Suprapubic skin (tissue), 4 donors: ENCODE data around the gene DDX10.

Experiments used
- EP300 ChIP-seq: sonication (generic); formaldehyde crosslinking; IDR thresholded peaks from one replicate; pipeline ENCODE4 v1.6.1; 2017; ENCODE audit warnings: antibody characterized with exemption
- POLR2AphosphoS5 ChIP-seq, 3 donors: sonication (generic); formaldehyde crosslinking; IDR thresholded peaks; one replicate each; pipeline ENCODE4 v1.6.1; 2017; ENCODE audit warnings: antibody characterized with exemption in 3 of 3
- TF ChIP-seq, protein P1 (sequence below), 2 donors: fragments of 200-600 bp in 1 of 2; fragments of 450-650 bp in 1 of 2; sonication (generic) in 1 of 2; IDR thresholded peaks; one replicate each; pipeline ENCODE4 v1.5.1; 2016 to 2019; ENCODE audit warnings: antibody characterized with exemption in 2 of 2, mild to moderate bottlenecking in 1 of 2, moderate library complexity in 1 of 2

DNA sequence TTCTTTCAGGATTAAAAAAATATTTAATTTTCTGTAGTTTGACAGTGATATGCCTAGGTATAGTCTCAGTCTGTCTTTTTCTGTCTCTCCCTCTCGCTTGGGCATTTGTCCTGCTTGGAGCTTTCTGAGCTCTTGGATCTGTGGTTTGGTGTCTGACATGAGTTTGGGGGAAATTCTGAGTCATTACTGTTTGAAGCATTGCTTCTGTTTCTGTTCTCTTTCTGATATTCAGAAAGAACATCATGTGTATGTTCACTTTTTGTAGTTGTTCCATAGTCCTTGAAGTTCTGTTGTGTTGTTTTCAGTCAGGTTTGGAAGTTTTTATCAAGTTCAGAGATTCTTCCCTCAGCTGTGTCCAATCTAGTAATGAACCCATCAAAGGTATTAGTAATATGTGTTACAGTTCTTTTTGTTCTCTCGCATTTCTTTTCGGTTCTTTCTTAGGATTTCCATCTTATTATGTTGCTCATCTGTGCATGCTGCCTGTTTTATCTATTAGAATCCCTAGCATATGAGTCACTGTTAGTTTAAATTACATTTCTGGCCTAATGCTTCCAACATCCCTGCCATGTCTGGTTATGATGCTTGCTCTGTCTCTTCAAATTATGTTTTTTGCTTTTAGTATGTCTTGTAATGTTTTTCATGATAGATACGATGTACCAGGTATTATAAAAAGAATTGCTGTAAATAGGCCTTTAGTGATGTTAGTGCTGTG lies 48.4 kb downstream of the DDX10 start:
- TF ChIP-seq, protein P1, sequence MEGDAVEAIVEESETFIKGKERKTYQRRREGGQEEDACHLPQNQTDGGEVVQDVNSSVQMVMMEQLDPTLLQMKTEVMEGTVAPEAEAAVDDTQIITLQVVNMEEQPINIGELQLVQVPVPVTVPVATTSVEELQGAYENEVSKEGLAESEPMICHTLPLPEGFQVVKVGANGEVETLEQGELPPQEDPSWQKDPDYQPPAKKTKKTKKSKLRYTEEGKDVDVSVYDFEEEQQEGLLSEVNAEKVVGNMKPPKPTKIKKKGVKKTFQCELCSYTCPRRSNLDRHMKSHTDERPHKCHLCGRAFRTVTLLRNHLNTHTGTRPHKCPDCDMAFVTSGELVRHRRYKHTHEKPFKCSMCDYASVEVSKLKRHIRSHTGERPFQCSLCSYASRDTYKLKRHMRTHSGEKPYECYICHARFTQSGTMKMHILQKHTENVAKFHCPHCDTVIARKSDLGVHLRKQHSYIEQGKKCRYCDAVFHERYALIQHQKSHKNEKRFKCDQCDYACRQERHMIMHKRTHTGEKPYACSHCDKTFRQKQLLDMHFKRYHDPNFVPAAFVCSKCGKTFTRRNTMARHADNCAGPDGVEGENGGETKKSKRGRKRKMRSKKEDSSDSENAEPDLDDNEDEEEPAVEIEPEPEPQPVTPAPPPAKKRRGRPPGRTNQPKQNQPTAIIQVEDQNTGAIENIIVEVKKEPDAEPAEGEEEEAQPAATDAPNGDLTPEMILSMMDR (IDR thresholded peaks at IDR 0.05): no peak
- no peak for TF ChIP-seq POLR2AphosphoS5 (IDR thresholded peaks at IDR 0.05)
- no peak for TF ChIP-seq EP300
